ENCODE data around the gene MAPK9. TPM values are rescaled to one million over a fixed set of nuclear protein-coding genes. Genes with fewer than 3 reads are reported as not detected.

Gene MAPK9
- total RNA-seq, 1 experiment from 2014 or later, result 38.6 TPM

DNA sequence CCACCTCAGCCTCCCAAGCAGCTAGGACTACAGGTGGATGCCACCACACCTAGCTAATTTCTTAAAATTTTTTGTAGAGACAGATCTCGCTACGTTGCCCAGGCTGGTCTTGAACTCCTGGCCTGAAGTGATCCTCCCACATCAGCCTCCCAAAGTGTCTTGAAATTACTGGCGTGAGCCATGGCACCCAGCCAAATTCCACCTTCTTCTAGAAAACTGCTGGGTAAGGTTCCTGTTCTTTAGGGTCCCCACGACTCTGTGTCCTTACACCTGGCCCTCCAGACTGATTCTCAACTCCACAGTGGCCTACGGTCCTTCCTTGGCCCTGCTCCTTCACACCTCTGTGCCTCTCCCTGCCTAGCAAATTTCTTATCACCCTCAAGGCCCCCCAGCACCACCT is 1.9 kb downstream of the MAPK9 start:
- H3K9ac ChIP-seq (ENCODE audit: extremely low read depth, insufficient read length, low read length), result no peak overlapping the region
- H3K27me3 Mint-ChIP-seq (ENCODE audit: low read depth), result no peaks in the 10 kb centered on the region; the same call in 1 of the 2 replicates
- H4K5ac ChIP-seq (ENCODE audit: insufficient read length, low read depth, low read length), result no peak overlapping the region
- no CpG with 5 or more reads among the region's 5 CpGs for WGBS (ENCODE audit: extremely low coverage, insufficient read length, low lambda C conversion rate)
- H3K4ac ChIP-seq (ENCODE audit: low read depth, low read length), result no peak overlapping the region
- no peak overlapping the region for H3K23ac ChIP-seq (ENCODE audit: insufficient read length, low read depth, low read length)
- H2BK12ac ChIP-seq (ENCODE audit: insufficient read length, low read depth, low read length), result no peak overlapping the region
- no peak for TF ChIP-seq CTCF (conservative IDR thresholded peaks at IDR 0.05)
- no peak overlapping the region for H3K56ac ChIP-seq (ENCODE audit: insufficient read length, low read depth, low read length)
- H2AFZ ChIP-seq (ENCODE audit: low read length), result no peak overlapping the region
- H2BK120ac ChIP-seq (ENCODE audit: low read depth, low read length, poor library complexity, severe bottlenecking), result no peak overlapping the region
- peaks cover 26 to 33% (median 28%) of the 10 kb centered on the region in 3 experiments for H3K36me3 Mint-ChIP-seq (ENCODE audit: insufficient read depth in 1 of 3, low read depth in 3 of 3)
- no peak for DNase-seq
- no peak overlapping the region for H2BK5ac ChIP-seq (ENCODE audit: insufficient read length, low read length)
- no peak overlapping the region for H3T11ph ChIP-seq (ENCODE audit: low read length)
- H3K23me2 ChIP-seq (ENCODE audit: insufficient read length, low read depth, low read length, poor library complexity, severe bottlenecking), result peaks cover 2% of the 10 kb centered on the region
- H4K20me1 ChIP-seq (ENCODE audit: control insufficient read depth, insufficient read depth, insufficient read length), result no peaks in the 10 kb centered on the region
- no peak overlapping the region for H2BK20ac ChIP-seq (ENCODE audit: low read depth, low read length, poor library complexity, severe bottlenecking)
- H3K79me2 ChIP-seq (ENCODE audit: insufficient read depth, low read length), result peaks cover 12% of the 10 kb centered on the region; the same call in 1 of the 2 replicates
- H3K9me3 ChIP-seq (ENCODE audit: control insufficient read depth, low read depth, low read length), result no peaks in the 10 kb centered on the region
- H2BK15ac ChIP-seq (ENCODE audit: low read depth, low read length), result no peak overlapping the region
- H2AK5ac ChIP-seq (ENCODE audit: insufficient read length, low read length), result no peak overlapping the region
- H4K91ac ChIP-seq (ENCODE audit: insufficient read length, low read depth, low read length), result no peak overlapping the region
- H4K8ac ChIP-seq (replicated peaks; ENCODE audit: insufficient read length, low read depth, low read length), result no peak overlapping the region
- peaks cover 4% of the 10 kb centered on the region for H3K79me1 ChIP-seq (ENCODE audit: insufficient read depth, low read depth, low read length, poor library complexity, severe bottlenecking)
- H3K18ac ChIP-seq (ENCODE audit: insufficient read length, low read depth, low read length), result no peak overlapping the region
- H3K4me1 ChIP-seq (ENCODE audit: insufficient read depth, low read length), result peaks cover 2% of the 10 kb centered on the region; the same call in 1 of the 2 replicates
- H3K14ac ChIP-seq (ENCODE audit: insufficient read depth, low read length), result no peak overlapping the region
- no peaks in the 10 kb centered on the region for H3K27me3 ChIP-seq (ENCODE audit: insufficient read depth, low read length)
- H3K4me1 Mint-ChIP-seq, result peaks cover 32 to 51% of the 10 kb centered on the region in 2 experiments
- H3K27ac ChIP-seq (ENCODE audit: insufficient read length, low read depth, low read length), result no peak overlapping the region
- H3K4me3 Mint-ChIP-seq, result peak overlapping the region; percentile 76 to 85; a peak in 3 of 5 replicates
- peaks cover 0 to 4% of the 10 kb centered on the region in 2 experiments; a peak in 3 of 5 replicates for H3K9me3 Mint-ChIP-seq
- H3K27ac Mint-ChIP-seq, result no peak overlapping the region
- peak overlapping the region; percentile 60 for H3K4me2 ChIP-seq (ENCODE audit: insufficient read depth, insufficient read length, low read length)

Data from H9 (cell line).